Measurements from ENCODE around the gene TCF4. TPM values are rescaled to one million over a fixed set of nuclear protein-coding genes. Genes with fewer than 3 reads are reported as not detected.

The TCF4 gene
- total RNA-seq, 1 experiment from 2014 or later: 12.5 TPM

- no peak for TF ChIP-seq EZH2 (IDR thresholded peaks at IDR 0.05; ENCODE audit: low read length, unreplicated experiment)
- no peak for TF ChIP-seq EZH2phosphoT487 (IDR thresholded peaks at IDR 0.05; ENCODE audit: borderline replicate concordance, low read length)
- TF ChIP-seq CTCF (conservative IDR thresholded peaks at IDR 0.05; ENCODE audit: low read depth, low read length): no peak
- no peaks in the 10 kb centered on the region for H3K4me1 ChIP-seq (ENCODE audit: insufficient read depth, low read length)
- no peak overlapping the region for H3K9ac ChIP-seq (ENCODE audit: low read length)
- H3K79me2 ChIP-seq (ENCODE audit: low read length): no peaks in the 10 kb centered on the region
- BruUV-seq (replicated peaks): no TSS peak
- H3K27ac ChIP-seq (ENCODE audit: low read length): no peak overlapping the region
- no peak overlapping the region for H3K4me2 ChIP-seq (ENCODE audit: low read length)
- H3K4me3 ChIP-seq (ENCODE audit: low read length): no peak overlapping the region
- H3K36me3 ChIP-seq (ENCODE audit: low read depth, low read length): no peaks in the 10 kb centered on the region
- H3K9me2 ChIP-seq (replicated peaks; ENCODE audit: low read length): no peaks in the 10 kb centered on the region
- CTCF ChIA-PET: no interaction called here
- intact Hi-C loops (cut with micrococcal nuclease): no loop called here
- POLR2A ChIA-PET (ENCODE audit: unreplicated experiment): no interaction called here
- ATAC-seq: no peak
- no peak for DNase-seq
- H4K20me1 ChIP-seq (ENCODE audit: low read length): no peaks in the 10 kb centered on the region
- no peaks in the 10 kb centered on the region for H3K9me3 ChIP-seq (ENCODE audit: low read length)
- H3F3A ChIP-seq (ENCODE audit: low read length, unreplicated experiment): no peaks in the 10 kb centered on the region
- no peaks in the 10 kb centered on the region for H3K27me3 ChIP-seq (ENCODE audit: low read length)
- H2AFZ ChIP-seq (ENCODE audit: low read length): no peak overlapping the region
These were observed 287.5 kb downstream of the TCF4 start for GRCh38 chr18:55300421-55300935.

GRCh38 chr18:55296778-55297177 is 291.2 kb downstream of the TCF4 start:
- no peak overlapping the region for H3K4me3 ChIP-seq (ENCODE audit: low read length)
- DNase-seq (no peak), ATAC-seq (no peak)
- H3K9me2 ChIP-seq (replicated peaks; ENCODE audit: low read length): no peaks in the 10 kb centered on the region
- H3K27me3 ChIP-seq (ENCODE audit: low read length): no peaks in the 10 kb centered on the region
- no peak overlapping the region for H2AFZ ChIP-seq (ENCODE audit: low read length)
- intact Hi-C loops (cut with micrococcal nuclease): no loop called here
- no peaks in the 10 kb centered on the region for H3K4me1 ChIP-seq (ENCODE audit: insufficient read depth, low read length)
- no TSS peak for BruUV-seq (replicated peaks)
- CTCF ChIA-PET: no interaction called here
- POLR2A ChIA-PET (ENCODE audit: unreplicated experiment): no interaction called here
- no peaks in the 10 kb centered on the region for H3K9me3 ChIP-seq (ENCODE audit: low read length)
- no peaks in the 10 kb centered on the region for H3F3A ChIP-seq (ENCODE audit: low read length, unreplicated experiment)
- H3K79me2 ChIP-seq (ENCODE audit: low read length): no peaks in the 10 kb centered on the region
- H3K36me3 ChIP-seq (ENCODE audit: low read depth, low read length): no peaks in the 10 kb centered on the region
- H4K20me1 ChIP-seq (ENCODE audit: low read length): no peaks in the 10 kb centered on the region
- no peak for TF ChIP-seq EZH2 (IDR thresholded peaks at IDR 0.05; ENCODE audit: low read length, unreplicated experiment)
- TF ChIP-seq EZH2phosphoT487 (IDR thresholded peaks at IDR 0.05; ENCODE audit: borderline replicate concordance, low read length): no peak
- no peak for TF ChIP-seq CTCF (conservative IDR thresholded peaks at IDR 0.05; ENCODE audit: low read depth, low read length)
- H3K27ac ChIP-seq (ENCODE audit: low read length): no peak overlapping the region
- H3K4me2 ChIP-seq (ENCODE audit: low read length): no peak overlapping the region
- H3K9ac ChIP-seq (ENCODE audit: low read length): no peak overlapping the region

GRCh38 chr18:55296115-55296514 is 291.9 kb downstream of the TCF4 start:
- BruUV-seq (replicated peaks): no TSS peak
- Histone ChIP-seq H3K79me2 (ENCODE audit: low read length) (no peaks in the 10 kb centered on the region), H3K27me3 (ENCODE audit: low read length) (no peaks in the 10 kb centered on the region), H3K9me2 (replicated peaks; ENCODE audit: low read length) (no peaks in the 10 kb centered on the region), H3K9me3 (ENCODE audit: low read length) (no peaks in the 10 kb centered on the region), H2AFZ (ENCODE audit: low read length) (no peak overlapping the region), H3K4me2 (ENCODE audit: low read length) (no peak overlapping the region), H3K4me3 (ENCODE audit: low read length) (no peak overlapping the region), H3K36me3 (ENCODE audit: low read depth, low read length) (no peaks in the 10 kb centered on the region), H3K4me1 (ENCODE audit: insufficient read depth, low read length) (no peaks in the 10 kb centered on the region), H3K9ac (ENCODE audit: low read length) (no peak overlapping the region), H3K27ac (ENCODE audit: low read length) (no peak overlapping the region), H4K20me1 (ENCODE audit: low read length) (no peaks in the 10 kb centered on the region), H3F3A (ENCODE audit: low read length, unreplicated experiment) (no peaks in the 10 kb centered on the region)
- TF ChIP-seq EZH2phosphoT487 (IDR thresholded peaks at IDR 0.05; ENCODE audit: borderline replicate concordance, low read length) (no peak), CTCF (conservative IDR thresholded peaks at IDR 0.05; ENCODE audit: low read depth, low read length) (no peak), EZH2 (IDR thresholded peaks at IDR 0.05; ENCODE audit: low read length, unreplicated experiment) (no peak)
- intact Hi-C loops (cut with micrococcal nuclease): no loop called here
- ChIA-PET CTCF (no interaction called here), POLR2A (ENCODE audit: unreplicated experiment) (no interaction called here)
- no peak for DNase-seq
- ATAC-seq: no peak
